C4-2B (cell line): ENCODE measurements around the gene TIGD3.

Experiments
- CTCF ChIP-seq: fragments of 450-650 bp; conservative IDR thresholded peaks from 2 replicates; pipeline ENCODE4 v1.5.1; 2017; ENCODE audit warnings: mild to moderate bottlenecking
- ZFX ChIP-seq: fragments of 450-650 bp; IDR thresholded peaks from 2 replicates; pipeline ENCODE4 v1.6.1; 2017

GRCh38 chr11:65378928-65379638 is 24.5 kb downstream of the TIGD3 start:
- TF ChIP-seq CTCF (no peak), ZFX (no peak)
